ENCODE measurements around the gene PTPN3.

DNA sequence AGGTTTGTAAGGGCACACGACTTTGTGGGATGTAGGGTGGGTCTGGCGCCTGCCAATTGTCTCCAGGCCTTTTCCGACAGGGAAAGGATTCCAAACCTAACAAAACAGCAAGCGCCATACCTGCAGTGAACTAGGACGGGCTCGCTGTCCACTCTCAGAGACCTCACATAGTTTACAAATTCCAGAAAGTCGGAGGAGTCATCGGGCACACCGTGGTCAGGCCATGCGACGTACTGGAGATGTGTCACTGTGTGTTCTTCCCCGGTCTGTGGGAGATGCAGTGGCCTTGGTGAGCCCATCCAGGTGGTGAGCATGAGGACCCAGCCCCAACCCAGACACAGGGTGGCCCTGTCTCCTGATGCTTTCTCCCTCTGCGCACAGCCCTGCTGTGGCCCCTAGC lies 115.9 kb downstream of the PTPN3 start:
- TF ChIP-seq, protein P1, sequence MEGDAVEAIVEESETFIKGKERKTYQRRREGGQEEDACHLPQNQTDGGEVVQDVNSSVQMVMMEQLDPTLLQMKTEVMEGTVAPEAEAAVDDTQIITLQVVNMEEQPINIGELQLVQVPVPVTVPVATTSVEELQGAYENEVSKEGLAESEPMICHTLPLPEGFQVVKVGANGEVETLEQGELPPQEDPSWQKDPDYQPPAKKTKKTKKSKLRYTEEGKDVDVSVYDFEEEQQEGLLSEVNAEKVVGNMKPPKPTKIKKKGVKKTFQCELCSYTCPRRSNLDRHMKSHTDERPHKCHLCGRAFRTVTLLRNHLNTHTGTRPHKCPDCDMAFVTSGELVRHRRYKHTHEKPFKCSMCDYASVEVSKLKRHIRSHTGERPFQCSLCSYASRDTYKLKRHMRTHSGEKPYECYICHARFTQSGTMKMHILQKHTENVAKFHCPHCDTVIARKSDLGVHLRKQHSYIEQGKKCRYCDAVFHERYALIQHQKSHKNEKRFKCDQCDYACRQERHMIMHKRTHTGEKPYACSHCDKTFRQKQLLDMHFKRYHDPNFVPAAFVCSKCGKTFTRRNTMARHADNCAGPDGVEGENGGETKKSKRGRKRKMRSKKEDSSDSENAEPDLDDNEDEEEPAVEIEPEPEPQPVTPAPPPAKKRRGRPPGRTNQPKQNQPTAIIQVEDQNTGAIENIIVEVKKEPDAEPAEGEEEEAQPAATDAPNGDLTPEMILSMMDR (conservative IDR thresholded peaks at IDR 0.05): no peak
- TF ChIP-seq EZH2 (IDR thresholded peaks at IDR 0.05; ENCODE audit: low read depth): no peak
